ENCODE data around the gene CXCL3.

GRCh38 chr4:74045247-74045646 lies 6.8 kb upstream of the CXCL3 start:
- TF ChIP-seq CTCF (IDR thresholded peaks at IDR 0.05; ENCODE audit: insufficient read depth, low read depth, low read length) (no peak), EZH2 (IDR thresholded peaks at IDR 0.05; ENCODE audit: insufficient read depth, low read length) (no peak)

All from astrocyte (in vitro differentiated cells and primary cell).